ENCODE results near the gene CLDN3. TPM values are rescaled to one million over a fixed set of nuclear protein-coding genes. Genes with fewer than 3 reads are reported as not detected.
"Not testable (repeated sequence)": the region's sequence is repeated elsewhere in the genome, so short reads cannot be mapped to it uniquely, and the experiment has no call there.

The CLDN3 gene
- total and polyA plus RNA-seq, 2 donors (not counting 1 experiment from before 2014, with no cell fraction given) = not detected

DNA sequence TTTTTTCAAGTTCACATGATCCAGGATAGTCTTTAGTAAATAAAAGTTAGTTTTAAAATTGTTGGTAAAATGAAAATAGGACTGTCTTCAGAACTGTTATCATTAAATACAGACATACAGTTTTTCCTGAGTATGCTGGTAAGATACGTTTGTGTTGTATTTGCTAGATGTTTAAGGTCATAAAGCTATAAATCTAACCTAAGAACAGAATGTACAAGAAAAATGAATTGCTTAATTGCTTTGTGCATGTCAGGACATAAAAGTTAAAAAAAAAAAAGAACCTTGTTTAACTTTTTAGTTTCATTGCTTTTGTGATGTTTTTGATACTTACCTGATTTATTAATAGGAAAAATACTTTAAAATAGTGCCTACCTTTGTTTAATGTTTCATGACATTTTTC lies 31.5 kb upstream of the CLDN3 start:
- no peak overlapping the region for H3K4me3 ChIP-seq (ENCODE audit: control extremely low read depth in 1 of 5, extremely low read depth in 1 of 5, insufficient read depth in 1 of 5, low read depth in 2 of 5, low read length in 4 of 5)
- intact Hi-C loops (cut with micrococcal nuclease) = no loop called here
- POLR2A ChIA-PET = no interaction called here

DNA sequence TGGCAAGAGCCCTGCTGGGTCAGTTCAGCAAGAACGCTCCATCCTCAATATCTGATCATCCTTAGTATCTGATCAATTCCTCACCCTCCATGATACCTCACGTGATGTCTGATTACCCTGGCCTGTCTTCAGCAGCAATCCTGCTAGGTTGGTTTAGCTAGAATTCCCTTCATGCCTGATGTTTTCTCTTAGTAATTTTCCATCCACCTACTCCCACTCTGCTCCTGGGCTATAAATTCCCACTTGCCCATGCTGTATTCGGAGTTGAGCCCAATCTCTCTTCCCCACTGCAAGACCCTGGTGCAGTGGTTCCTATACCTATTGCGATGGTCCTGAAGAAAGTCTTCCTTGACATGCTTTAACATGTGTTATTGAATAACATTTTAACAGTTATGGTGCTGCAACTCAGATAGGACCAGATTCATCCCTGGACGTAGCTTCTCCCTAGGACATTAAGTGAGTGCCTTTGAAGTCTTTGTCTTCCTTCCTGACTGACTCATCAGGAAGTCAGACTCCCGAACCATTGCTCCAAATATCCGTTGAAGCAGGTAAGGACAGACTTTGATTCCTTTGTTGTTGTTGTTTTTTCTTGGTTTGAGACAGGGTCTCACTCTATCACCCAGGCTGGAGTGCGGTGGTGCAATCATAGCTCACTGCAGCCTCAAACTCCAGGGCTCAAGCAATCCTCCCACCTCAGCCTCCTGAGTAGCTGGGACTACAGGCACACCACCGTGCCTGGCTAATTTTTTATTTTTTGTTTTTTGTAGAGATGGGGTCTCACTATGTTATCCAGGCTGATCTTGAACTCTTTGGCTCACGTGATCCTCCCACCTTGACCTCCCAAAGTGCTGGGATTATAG lies 29.4 kb upstream of the CLDN3 start:
- Mint-ChIP-seq H3K4me3 (no peak overlapping the region), H3K9me3 (ENCODE audit: insufficient read depth) (no peaks in the 10 kb centered on the region), H3K27me3 (peaks cover 4% of the 10 kb centered on the region), H3K4me1 (peaks cover under 1% of the 10 kb centered on the region), H3K27ac (no peak overlapping the region)
- 83% methylated on average over 4 of the region's 10 CpGs for WGBS (ENCODE audit: insufficient coverage)
- intact Hi-C loops (cut with micrococcal nuclease) = no loop called here
- TF ChIP-seq, protein P1, sequence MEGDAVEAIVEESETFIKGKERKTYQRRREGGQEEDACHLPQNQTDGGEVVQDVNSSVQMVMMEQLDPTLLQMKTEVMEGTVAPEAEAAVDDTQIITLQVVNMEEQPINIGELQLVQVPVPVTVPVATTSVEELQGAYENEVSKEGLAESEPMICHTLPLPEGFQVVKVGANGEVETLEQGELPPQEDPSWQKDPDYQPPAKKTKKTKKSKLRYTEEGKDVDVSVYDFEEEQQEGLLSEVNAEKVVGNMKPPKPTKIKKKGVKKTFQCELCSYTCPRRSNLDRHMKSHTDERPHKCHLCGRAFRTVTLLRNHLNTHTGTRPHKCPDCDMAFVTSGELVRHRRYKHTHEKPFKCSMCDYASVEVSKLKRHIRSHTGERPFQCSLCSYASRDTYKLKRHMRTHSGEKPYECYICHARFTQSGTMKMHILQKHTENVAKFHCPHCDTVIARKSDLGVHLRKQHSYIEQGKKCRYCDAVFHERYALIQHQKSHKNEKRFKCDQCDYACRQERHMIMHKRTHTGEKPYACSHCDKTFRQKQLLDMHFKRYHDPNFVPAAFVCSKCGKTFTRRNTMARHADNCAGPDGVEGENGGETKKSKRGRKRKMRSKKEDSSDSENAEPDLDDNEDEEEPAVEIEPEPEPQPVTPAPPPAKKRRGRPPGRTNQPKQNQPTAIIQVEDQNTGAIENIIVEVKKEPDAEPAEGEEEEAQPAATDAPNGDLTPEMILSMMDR (IDR thresholded peaks at IDR 0.05) = no peak
- TF ChIP-seq EZH2 (IDR thresholded peaks at IDR 0.05; ENCODE audit: borderline replicate concordance, insufficient read depth, low read depth, low read length, poor library complexity, severe bottlenecking) = no peak
- Histone ChIP-seq H3K9me3 (ENCODE audit: control extremely low read depth in 1 of 3, control insufficient read depth in 2 of 3, insufficient read depth in 1 of 3, low read length in 2 of 3) (peaks cover 0 to 4% (median 3%) of the 10 kb centered on the region in 3 donors), H3K36me3 (replicated peaks in 1 of 2; ENCODE audit: control extremely low read depth in 1 of 2, control insufficient read depth in 1 of 2, extremely low read depth in 1 of 2, insufficient read depth in 2 of 2, low read length in 1 of 2) (no peaks in the 10 kb centered on the region), H2AFZ (ENCODE audit: insufficient read depth, low read depth, low read length, poor library complexity, severe bottlenecking) (no peak overlapping the region), H3K4me1 (ENCODE audit: control insufficient read depth in 2 of 2, insufficient read depth in 2 of 2, low read length in 2 of 2) (no peaks in the 10 kb centered on the region), H3K79me2 (ENCODE audit: control insufficient read depth, insufficient read depth, low read length) (no peaks in the 10 kb centered on the region), H3K4me3 (ENCODE audit: control extremely low read depth in 1 of 5, extremely low read depth in 1 of 5, insufficient read depth in 1 of 5, low read depth in 2 of 5, low read length in 4 of 5) (no peak overlapping the region), H3K27me3 (replicated peaks in 1 of 4; ENCODE audit: control extremely low read depth in 1 of 4, control insufficient read depth in 3 of 4, insufficient read depth in 4 of 4, low read length in 3 of 4) (no peaks in the 10 kb centered on the region), H3K4me2 (replicated peaks; ENCODE audit: low read depth, low read length, poor library complexity, severe bottlenecking) (no peak overlapping the region), H4K20me1 (ENCODE audit: control insufficient read depth, insufficient read depth, low read length, poor library complexity, severe bottlenecking) (no peaks in the 10 kb centered on the region), H3K9ac (ENCODE audit: low read length) (no peak overlapping the region), H3K27ac (ENCODE audit: low read length in 2 of 2) (no peak overlapping the region)
- DNase-seq = no peak
- no peak for ATAC-seq (ENCODE audit: low read depth)
- ChIA-PET CTCF (no interaction called here), POLR2A (no interaction called here)

More for the DNA sequence above, 31.5 kb upstream of the CLDN3 start:
- Mint-ChIP-seq H3K27me3 (peaks cover 4% of the 10 kb centered on the region), H3K4me1 (no peaks in the 10 kb centered on the region), H3K4me3 (no peak overlapping the region), H3K27ac (no peak overlapping the region), H3K9me3 (ENCODE audit: insufficient read depth) (no peaks in the 10 kb centered on the region)
- no peaks in the 10 kb centered on the region for H3K36me3 ChIP-seq (replicated peaks in 1 of 2; ENCODE audit: control extremely low read depth in 1 of 2, control insufficient read depth in 1 of 2, extremely low read depth in 1 of 2, insufficient read depth in 2 of 2, low read length in 1 of 2)
- CTCF ChIA-PET = no interaction called here
- no peaks in the 10 kb centered on the region for H3K4me1 ChIP-seq (ENCODE audit: control insufficient read depth in 2 of 2, insufficient read depth in 2 of 2, low read length in 2 of 2)
- DNase-seq (no peak), ATAC-seq (ENCODE audit: low read depth) (no peak)
- no peak overlapping the region for H3K4me2 ChIP-seq (replicated peaks; ENCODE audit: low read depth, low read length, poor library complexity, severe bottlenecking)
- no peak overlapping the region for H3K27ac ChIP-seq (ENCODE audit: low read length in 2 of 2)
- no CpG with 5 or more reads among the region's 1 CpG for WGBS (ENCODE audit: insufficient coverage)
- H4K20me1 ChIP-seq (ENCODE audit: control insufficient read depth, insufficient read depth, low read length, poor library complexity, severe bottlenecking) = no peaks in the 10 kb centered on the region
- TF ChIP-seq EZH2 (IDR thresholded peaks at IDR 0.05; ENCODE audit: borderline replicate concordance, insufficient read depth, low read depth, low read length, poor library complexity, severe bottlenecking) = no peak
- TF ChIP-seq, protein P1 (IDR thresholded peaks at IDR 0.05) = no peak
- no peaks in the 10 kb centered on the region for H3K79me2 ChIP-seq (ENCODE audit: control insufficient read depth, insufficient read depth, low read length)
- H2AFZ ChIP-seq (ENCODE audit: insufficient read depth, low read depth, low read length, poor library complexity, severe bottlenecking) = no peak overlapping the region
- H3K27me3 ChIP-seq (replicated peaks in 1 of 4; ENCODE audit: control extremely low read depth in 1 of 4, control insufficient read depth in 3 of 4, insufficient read depth in 4 of 4, low read length in 3 of 4) = no peaks in the 10 kb centered on the region
- H3K9me3 ChIP-seq (ENCODE audit: control extremely low read depth in 1 of 3, control insufficient read depth in 2 of 3, insufficient read depth in 1 of 3, low read length in 2 of 3) = no peaks in the 10 kb centered on the region
- no peak overlapping the region for H3K9ac ChIP-seq (ENCODE audit: low read length)

DNA sequence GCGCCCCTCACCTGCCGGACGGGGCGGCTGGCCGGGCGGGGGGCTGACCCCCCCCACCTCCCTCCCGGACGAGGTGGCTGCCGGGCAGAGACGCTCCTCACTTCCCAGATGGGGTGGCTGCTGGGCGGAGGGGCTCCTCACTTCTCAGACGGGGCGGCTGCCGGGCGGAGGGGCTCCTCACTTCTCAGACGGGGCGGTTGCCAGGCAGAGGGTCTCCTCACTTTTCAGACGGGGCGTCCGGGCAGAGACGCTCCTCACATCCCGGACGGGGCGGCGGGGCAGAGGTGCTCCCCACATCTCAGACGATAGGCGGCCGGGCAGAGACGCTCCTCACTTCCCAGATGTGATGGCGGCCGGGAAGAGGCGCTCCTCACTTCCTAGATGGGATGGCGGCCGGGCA lies 27.1 kb upstream of the CLDN3 start:
- H4K20me1 ChIP-seq (ENCODE audit: control insufficient read depth, insufficient read depth, low read length, poor library complexity, severe bottlenecking); H3K4me1 Mint-ChIP-seq; DNase-seq; H3K4me2 ChIP-seq (replicated peaks; ENCODE audit: low read depth, low read length, poor library complexity, severe bottlenecking); H2AFZ ChIP-seq (ENCODE audit: insufficient read depth, low read depth, low read length, poor library complexity, severe bottlenecking); intact Hi-C loops (cut with micrococcal nuclease); ATAC-seq (ENCODE audit: low read depth); H3K4me3 ChIP-seq (ENCODE audit: control extremely low read depth in 1 of 5, extremely low read depth in 1 of 5, insufficient read depth in 1 of 5, low read depth in 2 of 5, low read length in 4 of 5); H3K4me3 Mint-ChIP-seq; H3K27me3 Mint-ChIP-seq; H3K27me3 ChIP-seq (replicated peaks in 1 of 4; ENCODE audit: control extremely low read depth in 1 of 4, control insufficient read depth in 3 of 4, insufficient read depth in 4 of 4, low read length in 3 of 4); H3K9ac ChIP-seq (ENCODE audit: low read length); H3K36me3 ChIP-seq (replicated peaks in 1 of 2; ENCODE audit: control extremely low read depth in 1 of 2, control insufficient read depth in 1 of 2, extremely low read depth in 1 of 2, insufficient read depth in 2 of 2, low read length in 1 of 2); H3K9me3 ChIP-seq (ENCODE audit: control extremely low read depth in 1 of 3, control insufficient read depth in 2 of 3, insufficient read depth in 1 of 3, low read length in 2 of 3); POLR2A ChIA-PET; CTCF ChIA-PET; H3K27ac ChIP-seq (ENCODE audit: low read length in 2 of 2); H3K9me3 Mint-ChIP-seq (ENCODE audit: insufficient read depth); H3K79me2 ChIP-seq (ENCODE audit: control insufficient read depth, insufficient read depth, low read length); H3K4me1 ChIP-seq (ENCODE audit: control insufficient read depth in 2 of 2, insufficient read depth in 2 of 2, low read length in 2 of 2); H3K27ac Mint-ChIP-seq: not testable (repeated sequence)
- no CpG with 5 or more reads among the region's 34 CpGs for WGBS (ENCODE audit: insufficient coverage)

Data from B cell (primary cell).